Stomach (tissue), 9 donors: ENCODE measurements around the gene IRAK1. TPM values are rescaled to one million over a fixed set of nuclear protein-coding genes. Genes with fewer than 3 reads are reported as not detected.

Experiments
- DNase-seq, 2 donors: peaks; one replicate each; pipeline versions ENCODE4 v3.0.0 to v3.0.0-alpha.2; 2013 to 2019
- H3K27ac ChIP-seq, 5 donors: fragments of 200-600 bp in 4 of 5; sonication (generic) in 4 of 5; one replicate each; pipeline ENCODE4 v1.5.1; 2013 to 2019; ENCODE audit warnings: mild to moderate bottlenecking in 1 of 5, moderate library complexity in 1 of 5
- H3K27me3 ChIP-seq, 3 donors: fragments of 200-600 bp; sonication (generic); one replicate each; pipeline ENCODE4 v1.5.1; 2017 to 2019; ENCODE audit warnings: mixed run types in 1 of 3
- H3K36me3 ChIP-seq, 4 donors: fragments of 200-600 bp; sonication (generic); 1 replicate in 3 of 4; 2 replicates in 1 of 4; pipeline ENCODE4 v1.5.1; 2016 to 2019
- H3K4me1 ChIP-seq, 4 donors: fragments of 200-600 bp; sonication (generic); one replicate each; pipeline ENCODE4 v1.5.1; 2016 to 2019
- H3K4me3 ChIP-seq, 4 donors: fragments of 200-600 bp; sonication (generic) in 3 of 4; one replicate each; pipeline ENCODE4 v1.5.1; 2016 to 2019; ENCODE audit warnings: mild to moderate bottlenecking in 1 of 4
- H3K9me3 ChIP-seq, 4 donors: fragments of 200-600 bp; sonication (generic); one replicate each; pipeline ENCODE4 v1.5.1; 2016 to 2019
- CTCF ChIP-seq, 7 experiments: fragments of 450-650 bp in 4 of 7; fragments of 200-600 bp in 3 of 7; sonication (generic) in 3 of 7; IDR thresholded peaks; one replicate each; pipeline ENCODE4 v1.5.1; 2016 to 2019; ENCODE audit warnings: antibody characterized with exemption in 7 of 7, control low read depth in 2 of 7, mild to moderate bottlenecking in 1 of 7
- EP300 ChIP-seq: sonication (generic); formaldehyde crosslinking; IDR thresholded peaks from one replicate; pipeline ENCODE4 v1.6.1; 2017; ENCODE audit warnings: antibody characterized with exemption
- POLR2A ChIP-seq, 4 donors: fragments of 450-650 bp; IDR thresholded peaks; one replicate each; pipeline ENCODE4 v1.6.1; 2016; ENCODE audit warnings: antibody characterized with exemption in 4 of 4, control low read depth in 2 of 4, mild to moderate bottlenecking in 1 of 4, moderate library complexity in 1 of 4
- POLR2AphosphoS5 ChIP-seq, 3 donors: sonication (generic); formaldehyde crosslinking; IDR thresholded peaks; one replicate each; pipeline ENCODE4 v1.6.1; 2016; ENCODE audit warnings: antibody characterized with exemption in 3 of 3
- WGBS, 5 donors: extraction: QIAGEN DNeasy Blood & Tissue Kit in 3 of 5; methylation state at CpG; one replicate each; pipeline versions ENCODE4 v1.1.5 to v1.1.7; 2013 to 2018; 5-methylcytosine and 5-hydroxymethylcytosine counted together
- intact Hi-C: fragments of 100-400 bp; cut with DNase I; formaldehyde crosslinking; loops from one replicate; pipeline ENCODE4 v1.15.1; 2023; ENCODE audit warnings: low total_unique reads
- polyA plus RNA-seq, 3 donors: library from polyadenylated mRNA; stranded (reverse); fragments of 200-250 nt; gene quantifications; one replicate each; pipeline ENCODE4 v1.2.3, GENCODE V29; 2013
- small RNA-seq, 4 donors: library from RNA; depleted of rRNA; stranded (forward); fragments of <200 nt; gene quantifications; one replicate each; pipeline ENCODE3, GENCODE V24; 2016
- total RNA-seq, 5 donors: library from RNA; depleted of rRNA; stranded (reverse); fragments of >200 nt; gene quantifications; one replicate each; pipeline versions ENCODE4 v1.1.0 to v1.2.3, GENCODE V29; 2014 to 2016
- donor health status: healthy with polysubstance abuse.
- donor health status: Bipolar disorder and iron deficiency.
- donor health status: healthy.

The IRAK1 gene
- total and polyA plus RNA-seq, 8 donors = 25.5 to 211 (median 66.9) TPM

- DNase-seq = no peak
- Histone ChIP-seq H3K4me1 (peaks cover 3 to 22% (median 10%) of the 10 kb centered on the region in 4 donors), H3K27ac (peak overlapping the region in 1 of 5 donors; percentile 34), H3K9me3 (no peaks in the 10 kb centered on the region), H3K4me3 (no peak overlapping the region), H3K27me3 (peaks cover 0 to 5% (median 0%) of the 10 kb centered on the region in 3 donors), H3K36me3 (peaks cover 47 to 82% (median 81%) of the 10 kb centered on the region in 4 donors)
- intact Hi-C loops = no loop called here
- 82 to 91% (median 90%) methylated on average over 2 to 11 of the region's 11 CpGs for WGBS, 5 donors
- TF ChIP-seq CTCF (IDR thresholded peaks at IDR 0.05) = no peak
- TF ChIP-seq EP300 = no peak
- TF ChIP-seq POLR2AphosphoS5 (IDR thresholded peaks at IDR 0.05) = no peak
- no peak for TF ChIP-seq POLR2A (IDR thresholded peaks at IDR 0.05)
These were observed 58.4 kb downstream of the IRAK1 start for GRCh38 chrX:153961292-153961691.

- peaks cover 0 to 17% (median 5%) of the 10 kb centered on the region in 4 donors for H3K4me1 ChIP-seq
- H3K27me3 ChIP-seq = peaks cover 0 to 5% (median 0%) of the 10 kb centered on the region in 3 donors
- H3K9me3 ChIP-seq = no peaks in the 10 kb centered on the region
- no peak for DNase-seq
- intact Hi-C loops = no loop called here
- TF ChIP-seq POLR2A (IDR thresholded peaks at IDR 0.05) = no peak
- TF ChIP-seq EP300 = no peak
- no peak for TF ChIP-seq CTCF (IDR thresholded peaks at IDR 0.05)
- TF ChIP-seq POLR2AphosphoS5 (IDR thresholded peaks at IDR 0.05) = no peak
- H3K4me3 ChIP-seq = no peak overlapping the region
- H3K36me3 ChIP-seq = peaks cover 47 to 87% (median 86%) of the 10 kb centered on the region in 4 donors
- H3K27ac ChIP-seq = no peak overlapping the region
- 85 to 94% (median 89%) methylated on average over 11 to 22 of the region's 22 CpGs for WGBS, 5 donors
These were observed 58.9 kb downstream of the IRAK1 start for GRCh38 chrX:153960786-153961185.

Small RNA genes within 50 kb of the gene (small RNA-seq; reads per million reads assigned to genes)
- gene MIR3202-1 = 0 reads per million in 4 donors

Other genes starting within 250 kb of the IRAK1 start
- 1 to 10 TPM in 3 of 5 donors, not detected in 2; 1.1 to 3.6 (median 1.6) TPM for gene SRPK3, start 238.9 kb downstream of the IRAK1 start, total RNA-seq
- gene SRPK3, start 238.9 kb downstream of the IRAK1 start, polyA plus RNA-seq = 1 to 10 TPM in 1 of 3 donors, under 1 TPM in 2; 0.35 to 1.7 (median 0.46) TPM
- gene IDH3G, start 225.5 kb downstream of the IRAK1 start, total RNA-seq = 100 to 1,000 TPM in 1 of 5 donors, 10 to 100 TPM in 4; 31.0 to 186 (median 54.0) TPM
- 10 to 100 TPM; 52.3 to 57.7 (median 54.4) TPM for gene IDH3G, start 225.5 kb downstream of the IRAK1 start, polyA plus RNA-seq
- 100 to 1,000 TPM in 3 of 5 donors, 10 to 100 TPM in 2; 13.9 to 186 (median 150) TPM for gene SSR4, start 225.2 kb downstream of the IRAK1 start, total RNA-seq
- 100 to 1,000 TPM; 554 to 717 (median 646) TPM for gene SSR4, start 225.2 kb downstream of the IRAK1 start, polyA plus RNA-seq
- 10 to 100 TPM in 1 of 5 donors, 1 to 10 TPM in 4; 4.6 to 11.1 (median 6.7) TPM for gene PDZD4, start 189.4 kb downstream of the IRAK1 start, total RNA-seq
- gene PDZD4, start 189.4 kb downstream of the IRAK1 start, polyA plus RNA-seq = 1 to 10 TPM; 2.1 to 5.5 (median 3.4) TPM
- gene L1CAM, start 133.7 kb downstream of the IRAK1 start, total RNA-seq = 10 to 100 TPM in 1 of 5 donors, 1 to 10 TPM in 3, under 1 TPM in 1; under 0.01 to 19.1 (median 2.8) TPM
- 1 to 10 TPM in 1 of 3 donors, under 1 TPM in 2; 0.62 to 3.1 (median 0.76) TPM for gene L1CAM, start 133.7 kb downstream of the IRAK1 start, polyA plus RNA-seq
- under 1 TPM in 1 of 5 donors, not detected in 4; 0.37 TPM for gene AVPR2, start 115.2 kb downstream of the IRAK1 start, total RNA-seq
- 1 to 10 TPM in 2 of 3 donors, under 1 TPM in 1; 0.19 to 1.4 (median 1.1) TPM for gene AVPR2, start 115.2 kb downstream of the IRAK1 start, polyA plus RNA-seq
- 10 to 100 TPM; 18.5 to 93.9 (median 67.7) TPM for gene ARHGAP4, start 93.6 kb downstream of the IRAK1 start, total RNA-seq
- 10 to 100 TPM; 24.9 to 35.5 (median 25.2) TPM for gene ARHGAP4, start 93.6 kb downstream of the IRAK1 start, polyA plus RNA-seq
- gene NAA10, start 84.9 kb downstream of the IRAK1 start, total RNA-seq = 10 to 100 TPM; 23.2 to 63.8 (median 35.6) TPM
- gene NAA10, start 84.9 kb downstream of the IRAK1 start, polyA plus RNA-seq = 100 to 1,000 TPM; 114 to 161 (median 125) TPM
- gene RENBP, start 75.3 kb downstream of the IRAK1 start, total RNA-seq = 1 to 10 TPM in 2 of 5 donors, not detected in 3; 2.3 to 8.3 TPM
- 10 to 100 TPM in 1 of 3 donors, 1 to 10 TPM in 2; 4.4 to 12.7 (median 8.1) TPM for gene RENBP, start 75.3 kb downstream of the IRAK1 start, polyA plus RNA-seq
- gene HCFC1, start 48.1 kb downstream of the IRAK1 start, total RNA-seq = 10 to 100 TPM; 13.2 to 61.6 (median 35.3) TPM
- gene HCFC1, start 48.1 kb downstream of the IRAK1 start, polyA plus RNA-seq = 10 to 100 TPM in 2 of 3 donors, 1 to 10 TPM in 1; 9.0 to 13.9 (median 12.6) TPM
- 10 to 100 TPM in 1 of 5 donors, 1 to 10 TPM in 2, under 1 TPM in 1, not detected in 1; 0.89 to 16.2 (median 2.9) TPM for gene TMEM187, start 47.1 kb downstream of the IRAK1 start, total RNA-seq
- gene TMEM187, start 47.1 kb downstream of the IRAK1 start, polyA plus RNA-seq = 1 to 10 TPM; 2.3 to 7.0 (median 6.3) TPM
- 10 to 100 TPM; 14.5 to 47.9 (median 23.5) TPM for gene MECP2, start 77.8 kb upstream of the IRAK1 start, total RNA-seq
- gene MECP2, start 77.8 kb upstream of the IRAK1 start, polyA plus RNA-seq = 10 to 100 TPM; 10.7 to 14.7 (median 11.0) TPM
- gene OPN1LW, start 124.3 kb upstream of the IRAK1 start, total RNA-seq = not detected
- not detected for gene OPN1LW, start 124.3 kb upstream of the IRAK1 start, polyA plus RNA-seq
- gene OPN1MW, start 162.7 kb upstream of the IRAK1 start, total RNA-seq = not detected
- gene OPN1MW, start 162.7 kb upstream of the IRAK1 start, polyA plus RNA-seq = not detected
- not detected for gene OPN1MW2, start 199.9 kb upstream of the IRAK1 start, total RNA-seq
- not detected for gene OPN1MW2, start 199.9 kb upstream of the IRAK1 start, polyA plus RNA-seq
- not detected for gene OPN1MW3, start 237.7 kb upstream of the IRAK1 start, total RNA-seq
- not detected for gene OPN1MW3, start 237.7 kb upstream of the IRAK1 start, polyA plus RNA-seq